ENCODE measurements around the gene FLT3. TPM values are rescaled to one million over a fixed set of nuclear protein-coding genes. Genes with fewer than 3 reads are reported as not detected.

The FLT3 gene
- total and polyA plus RNA-seq, 10 of the 15 experiments (the other 5 are each of a cell fraction or from before 2014, with no cell fraction given) = 0.04 to 0.19 (median 0.11) TPM; not detected in 1

- Histone ChIP-seq H3K4me1 (ENCODE audit: control insufficient read depth, insufficient read depth, low read length) (no peaks in the 10 kb centered on the region; the same call in 1 of the 2 replicates), H3K9ac (ENCODE audit: control insufficient read depth, insufficient read depth, low read length) (no peak overlapping the region), H3K4me2 (ENCODE audit: control insufficient read depth, insufficient read depth) (no peak overlapping the region), H3K4me3 (no peak overlapping the region), H2AFZ (ENCODE audit: control insufficient read depth, low read depth, low read length) (no peak overlapping the region), H3K79me2 (ENCODE audit: control insufficient read depth, insufficient read depth, low read length) (no peaks in the 10 kb centered on the region), H4K20me1 (ENCODE audit: control insufficient read depth, insufficient read depth) (no peaks in the 10 kb centered on the region), H3K27me3 (replicated peaks in 1 of 2; ENCODE audit: control insufficient read depth in 2 of 2, insufficient read depth in 2 of 2, low read length in 1 of 2) (no peaks in the 10 kb centered on the region), H3K27ac (ENCODE audit: control insufficient read depth, insufficient read depth) (no peak overlapping the region), H3K9me3 (replicated peaks; ENCODE audit: control insufficient read depth, insufficient read depth, low read length) (no peaks in the 10 kb centered on the region), H3K36me3 (ENCODE audit: control insufficient read depth in 2 of 2, insufficient read depth in 2 of 2, low read length in 1 of 2) (no peaks in the 10 kb centered on the region)
- intact Hi-C loops (cut with micrococcal nuclease; ENCODE audit: unreplicated experiment) (no loop called here), in situ Hi-C loops (cut with MboI) (no loop called here)
- ChIA-PET POLR2A (no interaction called here), CTCF (no interaction called here), SMC1A (ENCODE audit: uncharacterized antibody, unreplicated experiment) (no interaction called here), RAD21 (ENCODE audit: unreplicated experiment) (no interaction called here)
- 98% methylated on average over 8 of the region's 8 CpGs for WGBS (ENCODE audit: insufficient coverage, insufficient replicate concordance, low lambda C conversion rate, missing lambda C conversion rate)
- DNase-seq (ENCODE audit: low read depth, low spot score) = no peak
- no peak for FAIRE-seq
- no peak for TF ChIP-seq GATAD2B (conservative IDR thresholded peaks at IDR 0.05; ENCODE audit: low read depth)
- TF ChIP-seq MTA3 (IDR thresholded peaks at IDR 0.05; ENCODE audit: borderline replicate concordance, low read length) = no peak
- no peak for TF ChIP-seq RFX5 (IDR thresholded peaks at IDR 0.05; ENCODE audit: low read depth, low read length)
- no peak for TF ChIP-seq IRF3 (IDR thresholded peaks at IDR 0.05)
- TF ChIP-seq ASH2L (IDR thresholded peaks at IDR 0.05; ENCODE audit: borderline replicate concordance, low read depth) = no peak
- TF ChIP-seq, protein P1, sequence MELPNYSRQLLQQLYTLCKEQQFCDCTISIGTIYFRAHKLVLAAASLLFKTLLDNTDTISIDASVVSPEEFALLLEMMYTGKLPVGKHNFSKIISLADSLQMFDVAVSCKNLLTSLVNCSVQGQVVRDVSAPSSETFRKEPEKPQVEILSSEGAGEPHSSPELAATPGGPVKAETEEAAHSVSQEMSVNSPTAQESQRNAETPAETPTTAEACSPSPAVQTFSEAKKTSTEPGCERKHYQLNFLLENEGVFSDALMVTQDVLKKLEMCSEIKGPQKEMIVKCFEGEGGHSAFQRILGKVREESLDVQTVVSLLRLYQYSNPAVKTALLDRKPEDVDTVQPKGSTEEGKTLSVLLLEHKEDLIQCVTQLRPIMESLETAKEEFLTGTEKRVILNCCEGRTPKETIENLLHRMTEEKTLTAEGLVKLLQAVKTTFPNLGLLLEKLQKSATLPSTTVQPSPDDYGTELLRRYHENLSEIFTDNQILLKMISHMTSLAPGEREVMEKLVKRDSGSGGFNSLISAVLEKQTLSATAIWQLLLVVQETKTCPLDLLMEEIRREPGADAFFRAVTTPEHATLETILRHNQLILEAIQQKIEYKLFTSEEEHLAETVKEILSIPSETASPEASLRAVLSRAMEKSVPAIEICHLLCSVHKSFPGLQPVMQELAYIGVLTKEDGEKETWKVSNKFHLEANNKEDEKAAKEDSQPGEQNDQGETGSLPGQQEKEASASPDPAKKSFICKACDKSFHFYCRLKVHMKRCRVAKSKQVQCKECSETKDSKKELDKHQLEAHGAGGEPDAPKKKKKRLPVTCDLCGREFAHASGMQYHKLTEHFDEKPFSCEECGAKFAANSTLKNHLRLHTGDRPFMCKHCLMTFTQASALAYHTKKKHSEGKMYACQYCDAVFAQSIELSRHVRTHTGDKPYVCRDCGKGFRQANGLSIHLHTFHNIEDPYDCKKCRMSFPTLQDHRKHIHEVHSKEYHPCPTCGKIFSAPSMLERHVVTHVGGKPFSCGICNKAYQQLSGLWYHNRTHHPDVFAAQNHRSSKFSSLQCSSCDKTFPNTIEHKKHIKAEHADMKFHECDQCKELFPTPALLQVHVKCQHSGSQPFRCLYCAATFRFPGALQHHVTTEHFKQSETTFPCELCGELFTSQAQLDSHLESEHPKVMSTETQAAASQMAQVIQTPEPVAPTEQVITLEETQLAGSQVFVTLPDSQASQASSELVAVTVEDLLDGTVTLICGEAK (IDR thresholded peaks at IDR 0.05; ENCODE audit: borderline replicate concordance) = no peak
- no TSS peak for BruUV-seq (replicated peaks)
- no peak for ATAC-seq
These were observed 20.8 kb upstream of the FLT3 start for GRCh38 chr13:28121224-28121623.
